ENCODE data around the gene CHD1. TPM values are rescaled to one million over a fixed set of nuclear protein-coding genes. Genes with fewer than 3 reads are reported as not detected.

The CHD1 gene
- total RNA-seq, 1 experiment from 2014 or later, result 52.5 TPM

GRCh38 chr5:98938464-98938863 lies 9.7 kb upstream of the CHD1 start:
- intact Hi-C loops (cut with micrococcal nuclease; ENCODE audit: unreplicated experiment), result loop anchor here (1.0 to 2.0 kb wide), 2 partner anchors 9 to 16 kb away; partner anchors contain the start of gene CHD1
- DNase-seq, result peak in 1 of 2 experiments; percentile 17
- H3K4me3 Mint-ChIP-seq (ENCODE audit: unreplicated experiment), result no peak overlapping the region
- Histone ChIP-seq H3K4me3 (ENCODE audit: low read depth, low read length) (no peak overlapping the region), H3K9me3 (no peaks in the 10 kb centered on the region), H3K36me3 (ENCODE audit: control insufficient read depth, insufficient read depth, low read length) (no peaks in the 10 kb centered on the region), H3K27me3 (replicated peaks; ENCODE audit: control insufficient read depth, insufficient read depth, low read length) (no peaks in the 10 kb centered on the region), H3K4me1 (peaks cover 8% of the 10 kb centered on the region)
- ChIA-PET POLR2A (no interaction called here), CTCF (interaction anchor here (1.3 kb wide), 1 partner anchor 9 kb away, joined by 3 read pairs; no protein-coding TSS in a partner anchor)
- BruUV-seq (replicated peaks), result no TSS peak
- no peak overlapping the region for H3K27ac Mint-ChIP-seq (ENCODE audit: unreplicated experiment)
- H3K27me3 Mint-ChIP-seq (ENCODE audit: insufficient read depth, unreplicated experiment), result no peaks in the 10 kb centered on the region
- H3K36me3 Mint-ChIP-seq (ENCODE audit: insufficient read depth, unreplicated experiment), result no peaks in the 10 kb centered on the region
- TF ChIP-seq, protein P1, sequence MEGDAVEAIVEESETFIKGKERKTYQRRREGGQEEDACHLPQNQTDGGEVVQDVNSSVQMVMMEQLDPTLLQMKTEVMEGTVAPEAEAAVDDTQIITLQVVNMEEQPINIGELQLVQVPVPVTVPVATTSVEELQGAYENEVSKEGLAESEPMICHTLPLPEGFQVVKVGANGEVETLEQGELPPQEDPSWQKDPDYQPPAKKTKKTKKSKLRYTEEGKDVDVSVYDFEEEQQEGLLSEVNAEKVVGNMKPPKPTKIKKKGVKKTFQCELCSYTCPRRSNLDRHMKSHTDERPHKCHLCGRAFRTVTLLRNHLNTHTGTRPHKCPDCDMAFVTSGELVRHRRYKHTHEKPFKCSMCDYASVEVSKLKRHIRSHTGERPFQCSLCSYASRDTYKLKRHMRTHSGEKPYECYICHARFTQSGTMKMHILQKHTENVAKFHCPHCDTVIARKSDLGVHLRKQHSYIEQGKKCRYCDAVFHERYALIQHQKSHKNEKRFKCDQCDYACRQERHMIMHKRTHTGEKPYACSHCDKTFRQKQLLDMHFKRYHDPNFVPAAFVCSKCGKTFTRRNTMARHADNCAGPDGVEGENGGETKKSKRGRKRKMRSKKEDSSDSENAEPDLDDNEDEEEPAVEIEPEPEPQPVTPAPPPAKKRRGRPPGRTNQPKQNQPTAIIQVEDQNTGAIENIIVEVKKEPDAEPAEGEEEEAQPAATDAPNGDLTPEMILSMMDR (IDR thresholded peaks at IDR 0.05; ENCODE audit: insufficient read depth in 1 of 2, low read depth in 1 of 2, low read length in 1 of 2, severe bottlenecking in 1 of 2, unreplicated experiment in 1 of 2), result no peak
- H3K4me1 Mint-ChIP-seq (ENCODE audit: low read depth, unreplicated experiment), result no peaks in the 10 kb centered on the region
- no peaks in the 10 kb centered on the region for H3K9me3 Mint-ChIP-seq (ENCODE audit: unreplicated experiment)

GRCh38 chr5:98936948-98937715 lies 8.3 kb upstream of the CHD1 start:
- DNase-seq, result no peak
- Mint-ChIP-seq H3K27ac (ENCODE audit: unreplicated experiment) (no peak overlapping the region), H3K27me3 (ENCODE audit: insufficient read depth, unreplicated experiment) (no peaks in the 10 kb centered on the region), H3K4me3 (ENCODE audit: unreplicated experiment) (no peak overlapping the region), H3K9me3 (ENCODE audit: unreplicated experiment) (no peaks in the 10 kb centered on the region), H3K4me1 (ENCODE audit: low read depth, unreplicated experiment) (no peaks in the 10 kb centered on the region), H3K36me3 (ENCODE audit: insufficient read depth, unreplicated experiment) (no peaks in the 10 kb centered on the region)
- ChIA-PET CTCF (no interaction called here), POLR2A (no interaction called here)
- intact Hi-C loops (cut with micrococcal nuclease; ENCODE audit: unreplicated experiment), result no loop called here
- no peaks in the 10 kb centered on the region for H3K9me3 ChIP-seq
- H3K36me3 ChIP-seq (ENCODE audit: control insufficient read depth, insufficient read depth, low read length), result no peaks in the 10 kb centered on the region
- no TSS peak for BruUV-seq (replicated peaks)
- no peaks in the 10 kb centered on the region for H3K27me3 ChIP-seq (replicated peaks; ENCODE audit: control insufficient read depth, insufficient read depth, low read length)
- TF ChIP-seq, protein P1 (IDR thresholded peaks at IDR 0.05; ENCODE audit: insufficient read depth in 1 of 2, low read depth in 1 of 2, low read length in 1 of 2, severe bottlenecking in 1 of 2, unreplicated experiment in 1 of 2), result no peak
- peaks cover 8% of the 10 kb centered on the region for H3K4me1 ChIP-seq
- H3K4me3 ChIP-seq (ENCODE audit: low read depth, low read length), result no peak overlapping the region

DNA sequence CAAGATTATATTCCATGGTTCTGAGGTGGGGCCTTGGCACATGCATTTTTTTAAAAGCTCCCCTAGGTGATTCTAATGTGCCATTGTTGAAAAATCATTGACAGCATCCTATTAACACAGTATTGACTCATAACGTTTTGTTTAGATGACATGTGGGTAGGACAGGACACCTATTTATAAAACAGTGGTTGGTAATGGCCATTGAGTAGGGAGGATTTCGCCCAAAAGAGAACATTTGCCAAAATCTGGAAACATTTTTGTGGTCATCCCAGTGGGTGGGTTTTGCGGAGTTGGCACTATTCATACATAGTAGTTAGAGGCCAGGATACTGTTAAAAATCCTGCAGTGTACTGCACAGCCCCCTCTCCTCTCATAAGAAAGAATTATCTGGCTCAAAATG lies 6.4 kb upstream of the CHD1 start:
- no peak overlapping the region for H3K4me3 Mint-ChIP-seq (ENCODE audit: unreplicated experiment)
- H3K27me3 Mint-ChIP-seq (ENCODE audit: insufficient read depth, unreplicated experiment), result no peaks in the 10 kb centered on the region
- CTCF ChIA-PET, result no interaction called here
- H3K4me3 ChIP-seq (ENCODE audit: low read depth, low read length), result no peak overlapping the region
- POLR2A ChIA-PET, result no interaction called here
- H3K4me1 Mint-ChIP-seq (ENCODE audit: low read depth, unreplicated experiment), result no peaks in the 10 kb centered on the region
- H3K36me3 ChIP-seq (ENCODE audit: control insufficient read depth, insufficient read depth, low read length), result no peaks in the 10 kb centered on the region
- H3K9me3 ChIP-seq, result no peaks in the 10 kb centered on the region
- H3K36me3 Mint-ChIP-seq (ENCODE audit: insufficient read depth, unreplicated experiment), result no peaks in the 10 kb centered on the region
- H3K27me3 ChIP-seq (replicated peaks; ENCODE audit: control insufficient read depth, insufficient read depth, low read length), result no peaks in the 10 kb centered on the region
- no peaks in the 10 kb centered on the region for H3K9me3 Mint-ChIP-seq (ENCODE audit: unreplicated experiment)
- DNase-seq, result no peak
- peaks cover 9% of the 10 kb centered on the region for H3K4me1 ChIP-seq
- no peak overlapping the region for H3K27ac Mint-ChIP-seq (ENCODE audit: unreplicated experiment)
- intact Hi-C loops (cut with micrococcal nuclease; ENCODE audit: unreplicated experiment), result no loop called here
- TF ChIP-seq, protein P1 (IDR thresholded peaks at IDR 0.05; ENCODE audit: insufficient read depth in 1 of 2, low read depth in 1 of 2, low read length in 1 of 2, severe bottlenecking in 1 of 2, unreplicated experiment in 1 of 2), result no peak
- BruUV-seq (replicated peaks), result no TSS peak

All from Caco-2 (cell line).